A549 (cell line): ENCODE results near the gene ANTKMT. TPM values are rescaled to one million over a fixed set of nuclear protein-coding genes. Genes with fewer than 3 reads are reported as not detected.

Experiments
- ATAC-seq, 2 experiments: fragments of 200-7000 bp in 1 of 2; fragments of >200 bp in 1 of 2; cut with Nextera tagmentation in 1 of 2; cut with Tn5 transposase in 1 of 2; 3 replicates each; pipeline versions ENCODE4 v1.8.0 to v1.9.1; 2018 to 2020; ENCODE audit warnings: mild to moderate bottlenecking in 1 of 2, moderate library complexity in 1 of 2
- CTCF ChIA-PET: fragments of 300-600 bp; sonication (Branson Sonifier 250); formaldehyde crosslinking; extraction: SDS; loops from one replicate; lab custom pipeline; 2021; ENCODE audit warnings: antibody characterized with exemption, inconsistent platforms; lab: Yijun Ruan, JAX
- POLR2A ChIA-PET: fragments of 350-600 bp; formaldehyde crosslinking; extraction: SDS; loops from one replicate; lab custom pipeline; 2021; ENCODE audit warnings: antibody characterized with exemption, inconsistent platforms; lab: Yijun Ruan, JAX
- DNase-seq, 2 experiments: peaks; one replicate each; pipeline versions ENCODE4 v3.0.0 to v3.0.0-alpha.2; 2011 to 2016; ENCODE audit warnings: low read depth in 1 of 2, low spot score in 1 of 2
- FAIRE-seq: peaks from 2 replicates; lab custom pipeline; 2011; peaks lifted over from hg19 to GRCh38; lab: Jason Lieb, UNC
- H3K27ac ChIP-seq, 2 experiments: fragments of >200 bp; sonication (Bioruptor Twin); formaldehyde crosslinking; 3 replicates each; pipeline ENCODE4 v1.5.1; 2016 to 2017
- H3K4me1 ChIP-seq: fragments of >200 bp; sonication (Bioruptor Twin); formaldehyde crosslinking; 3 replicates; pipeline ENCODE4 v1.6.1; 2016
- H3K4me2 ChIP-seq: fragments of >200 bp; sonication (Bioruptor Twin); formaldehyde crosslinking; 3 replicates; pipeline ENCODE4 v1.6.1; 2016
- H3K4me3 ChIP-seq: fragments of >200 bp; sonication (Bioruptor Twin); formaldehyde crosslinking; 3 replicates; pipeline ENCODE4 v1.5.1; 2016
- H3K9me3 ChIP-seq: fragments of >200 bp; sonication (Bioruptor Twin); formaldehyde crosslinking; 3 replicates; pipeline ENCODE4 v1.6.1; 2016
- CBX2 ChIP-seq: fragments of 200-600 bp; sonication (generic); IDR thresholded peaks from 2 replicates; pipeline ENCODE4 v1.6.1; 2016; ENCODE audit warnings: low read depth, mild to moderate bottlenecking, borderline replicate concordance
- CEBPB ChIP-seq, 2 experiments: fragments of >200 bp in 1 of 2; sonication (Bioruptor Twin) in 1 of 2; formaldehyde crosslinking in 1 of 2; IDR thresholded peaks; 2 replicates each; pipeline ENCODE4 v1.6.1; 2012 to 2016
- E2F6 ChIP-seq: IDR thresholded peaks from 2 replicates; pipeline ENCODE4 v1.6.1; 2012; ENCODE audit warnings: low read depth, borderline replicate concordance
- EHF ChIP-seq: fragments of 250-450 bp; sonication (Bioruptor Pico); IDR thresholded peaks from 2 replicates; pipeline ENCODE4 v1.5.0; 2020; ENCODE audit warnings: mild to moderate bottlenecking
- HES2 ChIP-seq: fragments of >200 bp; sonication (Bioruptor Twin); formaldehyde crosslinking; IDR thresholded peaks from 2 replicates; pipeline ENCODE4 v1.6.1; 2016
- HOXB13 ChIP-seq: fragments of 250-450 bp; sonication (Bioruptor Pico); IDR thresholded peaks from 2 replicates; pipeline ENCODE4 v1.5.0; 2020; ENCODE audit warnings: low read depth, mild to moderate bottlenecking, moderate library complexity
- JUN ChIP-seq, 2 experiments: fragments of >200 bp; sonication (Bioruptor Twin); formaldehyde crosslinking; IDR thresholded peaks; 2 replicates in 1 of 2; 3 replicates in 1 of 2; pipeline ENCODE4 v1.6.1; 2016 to 2017
- JUNB ChIP-seq: fragments of >200 bp; sonication (Bioruptor Twin); formaldehyde crosslinking; IDR thresholded peaks from 2 replicates; pipeline ENCODE4 v1.6.1; 2016
- KDM1A ChIP-seq: fragments of 200-600 bp; sonication (generic); IDR thresholded peaks from 2 replicates; pipeline ENCODE4 v1.6.1; 2016; ENCODE audit warnings: low read depth, mild to moderate bottlenecking
- MAFK ChIP-seq: fragments of 450-650 bp; IDR thresholded peaks from 2 replicates; pipeline ENCODE4 v1.6.1; 2014; ENCODE audit not compliant: partially characterized antibody
- MAX ChIP-seq: IDR thresholded peaks from 2 replicates; pipeline ENCODE4 v1.6.1; 2012
- PHF8 ChIP-seq: fragments of 200-600 bp; sonication (generic); IDR thresholded peaks from 2 replicates; pipeline ENCODE4 v1.6.1; 2016; ENCODE audit warnings: low read depth, mild to moderate bottlenecking, antibody characterized with exemption, moderate library complexity, borderline replicate concordance
- POLR2A ChIP-seq: IDR thresholded peaks from 2 replicates; pipeline ENCODE4 v1.6.1; 2012; ENCODE audit warnings: mild to moderate bottlenecking, low read length
- RAD21 ChIP-seq, 2 experiments: fragments of >200 bp in 1 of 2; sonication (Bioruptor Twin) in 1 of 2; formaldehyde crosslinking in 1 of 2; IDR thresholded peaks in 1 of 2; conservative IDR thresholded peaks in 1 of 2; 2 replicates in 1 of 2; 3 replicates in 1 of 2; pipeline ENCODE4 v1.6.1; 2012 to 2018; ENCODE audit warnings: inconsistent platforms in 1 of 2
- TFCP2L1 ChIP-seq: fragments of 250-450 bp; sonication (Bioruptor Pico); IDR thresholded peaks from 2 replicates; pipeline ENCODE4 v1.5.0; 2021; ENCODE audit warnings: mild to moderate bottlenecking
- USF2 ChIP-seq: fragments of 450-650 bp; IDR thresholded peaks from 2 replicates; pipeline ENCODE4 v1.6.1; 2014; ENCODE audit warnings: antibody characterized with exemption
- WGBS: methylation state at CpG from one replicate; pipeline ENCODE4 v1.1.6; 2017; ENCODE audit errors: missing lambda C conversion rate; 5-methylcytosine and 5-hydroxymethylcytosine counted together
- polyA plus RNA-seq, 4 experiments: library from polyadenylated mRNA; depleted of rRNA in 3 of 4; stranded (reverse); fragments of >200 nt; fragmentation: RNase III in 1 of 4; extraction: RNeasy Plus Mini Kit Qiagen cat#74134 plus additional on column Dnase treatment in 1 of 4; gene quantifications; 2 replicates in 3 of 4; 3 replicates in 1 of 4; pipeline ENCODE4 v1.2.3, GENCODE V29; 2011 to 2017

Gene ANTKMT
- polyA plus RNA-seq, 2 of the 4 experiments (the other 2 are of a cell fraction) = 11.9 to 55.8 TPM

GRCh38 chr16:721765-722540 lies 1.0 kb downstream of the ANTKMT start:
- H3K4me3 ChIP-seq = peak overlapping the region; percentile 93
- no peak for TF ChIP-seq HES2
- no peak for TF ChIP-seq RAD21 (conservative IDR thresholded peaks at IDR 0.05 in 1 of 2, IDR thresholded peaks at IDR 0.05 in 1 of 2)
- no peak for TF ChIP-seq CBX2
- no peak for TF ChIP-seq TFCP2L1 (CRISPR knock-in tag)
- TF ChIP-seq KDM1A = no peak
- no peak for TF ChIP-seq MAFK
- TF ChIP-seq PHF8 = no peak
- TF ChIP-seq CEBPB (IDR thresholded peaks at IDR 0.05) = no peak
- H3K4me1 ChIP-seq = peaks cover 47% of the 10 kb centered on the region
- peak overlapping the region; percentile 98 to 99 for H3K27ac ChIP-seq
- no peak for FAIRE-seq
- 91% methylated on average over 29 of the region's 51 CpGs for WGBS
- no peak for ATAC-seq
- ChIA-PET POLR2A (interaction anchor here (0.6 to 2.6 kb wide), 10 partner anchors 9 to 66 kb away, joined by 3 to 33 read pairs (median 6); partner anchors contain the start of genes CHTF18, RPUSD1, STUB1 and WDR24), CTCF (interaction anchor here (0.6 to 28.0 kb wide), 6 partner anchors 8 to 64 kb away, joined by 3 to 656 read pairs (median 16); partner anchors contain the start of genes ANTKMT, CCDC78, CIAO3 and FBXL16)
- H3K4me2 ChIP-seq = peak overlapping the region; percentile 94
- no peaks in the 10 kb centered on the region for H3K9me3 ChIP-seq
- DNase-seq = no peak

GRCh38 chr16:722835-723633 lies 2.1 kb downstream of the ANTKMT start:
- POLR2A ChIA-PET = interaction anchor here (4.2 kb wide), 1 partner anchor 8 kb away, joined by 23 read pairs; the partner anchor contains the start of gene METRN
- Histone ChIP-seq H3K4me1 (peaks cover 37% of the 10 kb centered on the region), H3K9me3 (no peaks in the 10 kb centered on the region), H3K4me3 (no peak overlapping the region), H3K4me2 (no peak overlapping the region), H3K27ac (no peak overlapping the region)
- DNase-seq (no peak), ATAC-seq (no peak), FAIRE-seq (no peak)
- WGBS = 88% methylated on average over 14 of the region's 24 CpGs
- TF ChIP-seq MAX (no peak), POLR2A (no peak), USF2 (no peak), HOXB13 (no peak), JUN (IDR thresholded peaks at IDR 0.05) (0 out of 5 replicates have a peak, but pooled peaks of 1 of the 2 experiments have one; percentile 11)
- CTCF ChIA-PET = interaction anchor here (0.7 to 28.0 kb wide), 5 partner anchors 9 to 62 kb away, joined by 3 to 656 read pairs (median 4); partner anchors contain the start of genes ANTKMT, CCDC78, CIAO3 and FBXL16

GRCh38 chr16:723695-724094 lies 2.7 kb downstream of the ANTKMT start:
- no peak for FAIRE-seq
- CTCF ChIA-PET = interaction anchor here (1.1 to 28.0 kb wide), 3 partner anchors 9 to 62 kb away, joined by 3 to 656 read pairs (median 656); partner anchors contain the start of genes ANTKMT, CCDC78, CIAO3 and FBXL16

More at GRCh38 chr16:723695-724094, 2.7 kb downstream of the ANTKMT start:
- ATAC-seq (no peak), DNase-seq (no peak)
- 95% methylated on average over 4 of the region's 9 CpGs for WGBS
- no peak for TF ChIP-seq RAD21 (conservative IDR thresholded peaks at IDR 0.05 in 1 of 2, IDR thresholded peaks at IDR 0.05 in 1 of 2)
- TF ChIP-seq JUNB = no peak
- TF ChIP-seq USF2 = no peak
- TF ChIP-seq E2F6 = no peak
- TF ChIP-seq EHF (CRISPR knock-in tag) = no peak
- TF ChIP-seq, all 56 proteins: peak for 0
- H3K4me2 ChIP-seq = no peak overlapping the region
- no peak overlapping the region for H3K4me3 ChIP-seq
- H3K27ac ChIP-seq = no peak overlapping the region
- POLR2A ChIA-PET = interaction anchor here (0.6 to 4.2 kb wide), 2 partner anchors 8 to 11 kb away, joined by 3 to 23 read pairs; partner anchors contain the start of gene METRN
- H3K9me3 ChIP-seq = no peaks in the 10 kb centered on the region
- peaks cover 32% of the 10 kb centered on the region for H3K4me1 ChIP-seq
